IMR-90 (cell line): ENCODE data around the gene UBASH3A. TPM values are rescaled to one million over a fixed set of nuclear protein-coding genes. Genes with fewer than 3 reads are reported as not detected.

Experiments
- ATAC-seq: fragments of 200-7000 bp; cut with Tn5 transposase; 2 replicates; pipeline ENCODE4 v1.9.1; 2020; ENCODE audit warnings: low read depth, mild to moderate bottlenecking, moderate library complexity
- BruUV-seq: library from RNA; stranded (reverse); fragments of 400-500 nt; replicated peaks from 2 replicates; lab custom pipeline; 2021; lab: Mats Ljungman, UMichigan
- CTCF ChIA-PET: fragments of 300-600 bp; formaldehyde crosslinking; extraction: SDS; loops from one replicate; lab custom pipeline; 2021; ENCODE audit warnings: antibody characterized with exemption; lab: Yijun Ruan, JAX
- POLR2A ChIA-PET: fragments of 300-600 bp; sonication (Branson Sonifier 250); formaldehyde crosslinking; loops from one replicate; lab custom pipeline; 2022; ENCODE audit warnings: antibody characterized with exemption; ENCODE audit not compliant: unreplicated experiment; lab: Charles Lee
- DNase-seq: peaks from one replicate; pipeline ENCODE4 v3.0.0; 2013
- H2AFZ ChIP-seq: replicated peaks from 2 replicates; pipeline ENCODE3; 2013; ENCODE audit warnings: low read length, mild to moderate bottlenecking; ENCODE audit not compliant: poor library complexity
- H2AK5ac ChIP-seq: 2 replicates; pipeline ENCODE4 v1.6.1; 2013; ENCODE audit warnings: low read depth, low read length, inconsistent platforms
- H2AK9ac ChIP-seq: replicated peaks from 2 replicates; pipeline ENCODE3; 2013; ENCODE audit warnings: mild to moderate bottlenecking, low read depth, low read length, moderate library complexity; ENCODE audit not compliant: poor library complexity
- H2BK120ac ChIP-seq: 2 replicates; pipeline ENCODE4 v1.6.1; 2013; ENCODE audit warnings: low read depth, low read length, inconsistent platforms
- H2BK15ac ChIP-seq: 3 replicates; pipeline ENCODE4 v1.6.1; 2013; ENCODE audit warnings: low read depth, low read length, inconsistent platforms
- H2BK20ac ChIP-seq: 2 replicates; pipeline ENCODE4 v1.6.1; 2013; ENCODE audit warnings: low read depth, mild to moderate bottlenecking, inconsistent platforms, low read length, moderate library complexity
- H2BK5ac ChIP-seq: 2 replicates; pipeline ENCODE4 v1.6.1; 2013; ENCODE audit warnings: mild to moderate bottlenecking, low read depth, low read length, inconsistent platforms; ENCODE audit not compliant: poor library complexity, severe bottlenecking
- H3K14ac ChIP-seq: replicated peaks from 2 replicates; pipeline ENCODE4 v1.6.1; 2013; ENCODE audit warnings: low read depth, low read length, inconsistent platforms
- H3K18ac ChIP-seq: 2 replicates; pipeline ENCODE4 v1.6.1; 2013; ENCODE audit warnings: low read depth, low read length, control low read depth
- H3K23ac ChIP-seq: 2 replicates; pipeline ENCODE4 v1.6.1; 2013; ENCODE audit warnings: low read depth, low read length, inconsistent platforms
- H3K27ac ChIP-seq: 2 replicates; pipeline ENCODE4 v1.5.1; 2013; ENCODE audit warnings: mild to moderate bottlenecking, control low read depth, low read length; ENCODE audit not compliant: insufficient read depth
- H3K27me3 ChIP-seq: 2 replicates; pipeline ENCODE4 v1.6.1; 2013; ENCODE audit warnings: low read length; ENCODE audit not compliant: control insufficient read depth, insufficient read depth
- H3K36me3 ChIP-seq: 2 replicates; pipeline ENCODE4 v1.6.1; 2013; ENCODE audit warnings: low read length, mixed read lengths; ENCODE audit not compliant: control insufficient read depth, insufficient read depth
- H3K4ac ChIP-seq: 2 replicates; pipeline ENCODE4 v1.6.1; 2013; ENCODE audit warnings: low read depth, low read length, inconsistent platforms
- H3K4me1 ChIP-seq: 2 replicates; pipeline ENCODE4 v1.6.1; 2013; ENCODE audit warnings: low read length, mixed read lengths; ENCODE audit not compliant: control insufficient read depth, insufficient read depth
- H3K4me2 ChIP-seq: 2 replicates; pipeline ENCODE4 v1.6.1; 2013; ENCODE audit warnings: low read depth, mild to moderate bottlenecking, control low read depth, low read length, moderate library complexity
- H3K4me3 ChIP-seq: 2 replicates; pipeline ENCODE4 v1.5.1; 2013; ENCODE audit warnings: low read depth, mild to moderate bottlenecking, control low read depth, low read length, moderate library complexity; ENCODE audit not compliant: insufficient read depth
- H3K56ac ChIP-seq: 2 replicates; pipeline ENCODE4 v1.6.1; 2013; ENCODE audit warnings: low read length, inconsistent platforms; ENCODE audit not compliant: insufficient read depth; ENCODE audit errors: extremely low read depth
- H3K79me1 ChIP-seq, 2 experiments: 2 replicates each; pipeline ENCODE4 v1.6.1; 2013; ENCODE audit warnings: low read length in 2 of 2, inconsistent platforms in 1 of 2, low read depth in 1 of 2
- H3K9ac ChIP-seq: 2 replicates; pipeline ENCODE4 v1.6.1; 2013; ENCODE audit warnings: low read depth, low read length, control low read depth
- H3K9me1 ChIP-seq: 2 replicates; pipeline ENCODE4 v1.6.1; 2013; ENCODE audit warnings: low read length, inconsistent platforms; ENCODE audit not compliant: insufficient read depth
- H3K9me3 ChIP-seq: 2 replicates; pipeline ENCODE4 v1.6.1; 2013; ENCODE audit warnings: low read length; ENCODE audit not compliant: control insufficient read depth, insufficient read depth
- H4K20me1 ChIP-seq: 2 replicates; pipeline ENCODE4 v1.6.1; 2013; ENCODE audit warnings: low read length, inconsistent platforms; ENCODE audit not compliant: insufficient read depth
- H4K5ac ChIP-seq: 2 replicates; pipeline ENCODE4 v1.6.1; 2013; ENCODE audit warnings: mild to moderate bottlenecking, low read depth, low read length, control low read depth
- H4K8ac ChIP-seq, 2 experiments: 2 replicates each; pipeline ENCODE4 v1.6.1; 2013; ENCODE audit warnings: low read depth in 2 of 2, low read length in 2 of 2, control low read depth in 1 of 2, inconsistent platforms in 1 of 2
- H4K91ac ChIP-seq: 2 replicates; pipeline ENCODE4 v1.6.1; 2013; ENCODE audit warnings: low read depth, low read length, inconsistent platforms; ENCODE audit not compliant: insufficient read depth
- CHD1 ChIP-seq: IDR thresholded peaks from 2 replicates; pipeline ENCODE4 v1.6.1; 2012; ENCODE audit warnings: low read depth, low read length, improper control_type of control experiment
- FOS ChIP-seq: fragments of 150-350 bp; IDR thresholded peaks from 2 replicates; pipeline ENCODE4 v1.6.1; 2016; ENCODE audit warnings: low read depth, low read length
- MAFK ChIP-seq: IDR thresholded peaks from 2 replicates; pipeline ENCODE4 v1.6.1; 2012; ENCODE audit warnings: low read depth, low read length, improper control_type of control experiment
- MXI1 ChIP-seq: IDR thresholded peaks from 2 replicates; pipeline ENCODE4 v1.6.1; 2012; ENCODE audit warnings: low read depth, mild to moderate bottlenecking, low read length, moderate library complexity, borderline replicate concordance
- POLR2A ChIP-seq: IDR thresholded peaks from 2 replicates; pipeline ENCODE4 v1.6.1; 2012; ENCODE audit warnings: mild to moderate bottlenecking, low read depth, low read length
- RFX5 ChIP-seq: IDR thresholded peaks from 2 replicates; pipeline ENCODE4 v1.8.0; 2012; ENCODE audit warnings: low read depth, mild to moderate bottlenecking, low read length, moderate library complexity
- WGBS, 2 experiments: methylation state at CpG; one replicate each; pipeline versions ENCODE4 v1.1.5 to v1.1.7; 2013; ENCODE audit warnings: missing lambda C conversion rate in 2 of 2; ENCODE audit not compliant: insufficient read length in 1 of 2; ENCODE audit errors: extremely low coverage in 2 of 2; 5-methylcytosine and 5-hydroxymethylcytosine counted together
- dilution Hi-C: fragments of 300-500 bp; cut with HindIII; formaldehyde crosslinking; loops from one replicate; pipeline ENCODE4 v1.14.3; 2018; ENCODE audit warnings: low sequenced_read_pairs; ENCODE audit not compliant: unreplicated experiment
- in situ Hi-C: fragments of 300-500 bp; cut with MboI; formaldehyde crosslinking; loops from 3 replicates; pipeline ENCODE4 v1.14.3; 2019; ENCODE audit warnings: low sequenced_read_pairs, inconsistent platforms, mixed read lengths
- intact Hi-C: fragments of 100-400 bp; cut with micrococcal nuclease; formaldehyde crosslinking; loops from 2 replicates; pipeline ENCODE4 v1.10.0; 2022
- polyA plus RNA-seq, 3 experiments: library from polyadenylated mRNA; depleted of rRNA; stranded (reverse); fragments of >200 nt; gene quantifications; 2 replicates each; pipeline ENCODE4 v1.2.3, GENCODE V29; 2012; ENCODE audit warnings: low replicate concordance in 1 of 3
- total RNA-seq: library from RNA; depleted of rRNA; stranded (reverse); fragments of >200 nt; gene quantifications from 2 replicates; pipeline ENCODE4 v1.2.3, GENCODE V29; 2012

UBASH3A gene
- total and polyA plus RNA-seq, 2 of the 4 experiments (the other 2 are of a cell fraction), result not detected

DNA sequence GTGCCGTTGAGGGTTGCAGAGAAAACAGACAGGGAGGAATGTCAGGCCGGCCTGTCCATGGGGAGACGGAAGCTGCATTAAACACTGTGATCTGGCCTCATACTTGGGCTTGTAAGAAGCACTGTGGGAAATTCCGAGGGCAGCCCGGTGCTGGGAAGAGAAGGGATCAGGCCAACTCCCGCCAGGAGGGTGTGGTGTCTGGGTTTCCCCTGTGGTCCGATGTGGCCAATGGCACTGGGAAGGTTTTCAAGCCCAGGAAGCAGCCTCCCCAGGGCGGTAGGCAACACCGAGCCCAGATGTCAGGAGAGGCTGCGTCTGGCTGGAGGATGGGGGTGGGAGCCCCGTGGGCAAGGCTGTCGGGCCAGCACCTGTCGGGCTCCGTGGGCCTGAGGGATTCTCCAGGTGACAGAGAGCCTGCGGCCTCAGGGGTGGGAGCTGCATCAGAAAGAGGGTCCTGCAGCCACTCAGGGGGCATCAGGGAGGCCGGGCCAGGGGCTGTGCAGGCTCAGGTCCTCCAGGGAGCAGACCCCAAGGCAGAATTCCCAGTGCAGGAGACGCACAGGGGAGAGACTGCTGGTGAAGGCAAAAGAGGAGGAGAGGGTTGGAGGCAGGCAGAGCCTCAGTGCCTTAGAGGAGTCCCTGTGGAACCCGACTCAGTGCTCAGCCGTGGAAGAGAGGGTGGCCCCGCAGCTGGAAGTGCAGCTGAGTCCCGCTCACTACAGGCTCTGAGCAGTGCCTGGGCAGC, 8.4 kb downstream of the UBASH3A start:
- H2AK9ac ChIP-seq, result no peak overlapping the region
- H3K14ac ChIP-seq, result no peak overlapping the region
- H3K4me3 ChIP-seq, result no peak overlapping the region
- H3K18ac ChIP-seq, result no peak overlapping the region
- no peaks in the 10 kb centered on the region for H3K9me1 ChIP-seq
- no peak overlapping the region for H4K91ac ChIP-seq
- intact Hi-C loops (no loop called here), dilution Hi-C loops (no loop called here), in situ Hi-C loops (no loop called here)
- H2AK5ac ChIP-seq, result no peak overlapping the region
- H3K4me2 ChIP-seq, result no peak overlapping the region
- H4K5ac ChIP-seq, result no peak overlapping the region
- 47% methylated on average over 6 of the region's 21 CpGs; no CpG with 5 or more reads in 1 of the 2 experiments for WGBS, 2 experiments
- H4K20me1 ChIP-seq, result no peaks in the 10 kb centered on the region
- no peak overlapping the region for H2BK15ac ChIP-seq
- H2BK120ac ChIP-seq, result no peak overlapping the region
- DNase-seq, result no peak
- H2AFZ ChIP-seq, result no peak overlapping the region
- ChIA-PET CTCF (no interaction called here), POLR2A (no interaction called here)
- H3K4ac ChIP-seq, result no peak overlapping the region
- no peak overlapping the region for H3K23ac ChIP-seq
- H2BK20ac ChIP-seq, result no peak overlapping the region
- no peaks in the 10 kb centered on the region for H3K9me3 ChIP-seq
- H3K9ac ChIP-seq, result no peak overlapping the region
- H4K8ac ChIP-seq, result no peak overlapping the region
- no peaks in the 10 kb centered on the region for H3K79me1 ChIP-seq
- H3K27ac ChIP-seq, result no peak overlapping the region
- TF ChIP-seq CHD1, result no peak
- no peak for TF ChIP-seq POLR2A
- no peak for TF ChIP-seq RFX5
- no peak for TF ChIP-seq MXI1
- TF ChIP-seq MAFK, result no peak
- no peak for TF ChIP-seq FOS
- no peak overlapping the region for H3K56ac ChIP-seq
- no peaks in the 10 kb centered on the region for H3K36me3 ChIP-seq
- no peak overlapping the region for H2BK5ac ChIP-seq
- peaks cover 5% of the 10 kb centered on the region; the same call in 1 of the 2 replicates for H3K4me1 ChIP-seq
- H3K27me3 ChIP-seq, result peaks cover 16% of the 10 kb centered on the region; the same call in 1 of the 2 replicates
- no peak for ATAC-seq
- no TSS peak for BruUV-seq
